GM21390 (cell line): ENCODE data around the gene MYO3B.

ENCODE experiments used
- ATAC-seq: cut with Tn5 transposase; IDR thresholded peaks from one replicate; pipeline ENCODE4 v1.9.1; 2021; ENCODE audit not compliant: unreplicated experiment

The MYO3B gene

DNA sequence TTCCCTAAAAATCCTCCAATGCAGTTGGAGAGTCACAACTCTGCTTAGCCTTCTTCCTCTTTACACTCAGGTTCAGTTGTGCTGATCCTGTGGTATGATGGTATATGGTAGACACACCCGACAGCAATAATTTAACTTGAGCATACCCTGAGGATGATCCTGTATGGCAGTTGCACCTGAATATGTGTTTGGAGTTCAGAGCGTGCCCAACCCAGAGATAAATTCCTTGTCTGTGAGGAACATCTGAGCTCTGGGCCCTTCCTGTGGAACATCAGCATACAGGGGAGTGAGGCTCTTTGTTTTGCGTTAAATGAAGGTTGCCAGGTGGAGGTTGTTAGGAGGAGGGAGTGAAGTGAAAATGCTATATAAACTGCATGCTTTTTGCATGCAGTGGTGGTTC, 187.7 kb downstream of the MYO3B start:
- ATAC-seq: no peak

DNA sequence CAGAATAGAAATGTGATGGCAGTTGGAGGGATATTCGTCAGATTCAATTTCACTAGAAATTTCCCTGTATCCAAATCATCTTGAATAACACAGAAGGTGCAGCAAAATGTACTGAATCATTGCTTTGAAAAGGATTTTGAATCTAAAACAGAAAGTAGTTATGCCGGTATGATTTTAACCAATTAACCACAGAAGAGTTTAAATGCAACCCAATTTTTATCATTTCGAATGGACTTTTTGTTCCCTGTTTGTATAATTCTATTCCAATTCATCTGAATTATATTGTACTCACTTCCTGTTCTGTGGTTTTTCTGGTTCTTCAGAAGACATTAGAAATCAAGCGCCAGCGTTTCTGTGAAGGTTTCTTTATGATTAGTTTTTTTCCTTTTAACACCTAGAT, 190.4 kb downstream of the MYO3B start:
- no peak for ATAC-seq

DNA sequence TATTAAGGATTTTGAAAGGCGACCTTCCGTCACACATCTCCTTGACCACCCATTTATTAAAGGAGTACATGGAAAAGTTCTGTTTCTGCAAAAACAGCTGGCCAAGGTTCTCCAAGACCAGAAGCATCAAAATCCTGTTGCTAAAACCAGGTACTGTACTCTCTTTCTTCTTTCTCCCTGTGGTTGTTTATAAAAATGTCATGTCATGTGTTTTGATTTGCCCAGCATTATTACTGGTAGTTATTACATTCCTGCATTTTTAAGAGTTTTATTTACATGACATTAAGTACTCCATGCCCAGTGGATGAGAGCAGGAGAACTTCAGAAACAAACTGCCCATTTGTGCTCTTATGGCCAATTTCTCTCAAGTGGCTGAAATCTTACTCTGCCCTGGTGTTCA, 191.3 kb downstream of the MYO3B start:
- no peak for ATAC-seq

DNA sequence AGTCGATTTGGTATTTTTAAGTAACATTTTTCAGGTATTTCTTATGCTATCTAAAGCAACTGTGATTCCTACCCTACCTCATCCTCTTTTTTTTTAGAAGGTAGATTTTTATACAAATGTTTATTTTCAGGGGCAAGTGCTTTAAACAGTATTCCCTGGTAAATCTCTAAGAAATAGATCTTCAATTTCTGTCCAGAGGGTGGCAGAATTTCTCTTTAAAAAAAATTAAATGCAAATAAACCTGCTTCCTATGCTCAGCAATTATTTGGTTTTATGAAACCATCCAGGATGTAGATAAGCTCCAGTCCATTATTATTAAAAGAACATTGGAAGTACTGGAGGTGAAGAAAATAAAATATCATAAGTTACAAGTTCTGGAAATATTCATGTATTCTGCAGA, 191.9 kb downstream of the MYO3B start:
- no peak for ATAC-seq

- no peak for ATAC-seq
Observed at GRCh38 chr2:170371231-170371998, 193.5 kb downstream of the MYO3B start.

DNA sequence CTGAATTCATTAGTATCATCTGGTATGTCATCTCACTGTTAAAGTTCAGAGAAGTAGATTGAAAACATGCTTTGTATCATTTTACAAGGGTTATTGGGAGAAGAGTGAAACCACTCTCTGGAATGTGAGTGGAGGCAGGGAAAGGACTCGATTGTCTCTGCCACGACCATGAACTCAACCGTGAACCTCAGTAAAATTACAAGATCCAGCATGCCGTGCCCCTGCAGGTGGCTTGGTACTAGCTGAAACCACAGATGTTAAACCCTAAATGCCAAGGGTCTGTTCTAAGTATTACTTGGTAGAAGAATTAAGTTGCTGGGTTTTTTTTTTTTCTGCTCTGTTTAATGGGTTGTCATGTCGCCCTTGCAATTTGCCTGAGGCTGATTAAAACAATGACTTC, 197.2 kb downstream of the MYO3B start:
- ATAC-seq: no peak

- no peak for ATAC-seq
Observed at GRCh38 chr2:170377500-170378207, 199.7 kb downstream of the MYO3B start.

GRCh38 chr2:170380267-170380666, 202.3 kb downstream of the MYO3B start:
- no peak for ATAC-seq

GRCh38 chr2:170381678-170382077, 203.7 kb downstream of the MYO3B start:
- no peak for ATAC-seq

DNA sequence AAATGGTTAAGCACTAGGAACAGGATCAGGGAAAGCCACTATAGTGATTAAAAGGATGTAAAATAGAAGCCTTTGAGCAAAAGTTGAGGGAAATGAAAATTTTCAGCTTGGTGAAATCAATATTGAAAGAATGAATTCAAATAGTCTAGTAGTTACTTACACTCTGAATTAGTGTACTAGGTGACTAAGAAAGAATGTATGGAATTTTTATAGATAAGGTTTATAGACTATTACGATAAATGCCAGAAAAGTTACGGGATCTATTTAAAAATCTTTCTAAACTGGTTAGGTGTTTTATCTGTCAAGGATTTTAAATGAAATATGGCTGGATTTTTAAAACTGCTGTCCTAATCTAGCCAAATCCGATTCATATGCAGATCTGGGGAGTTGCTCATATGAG, 208.6 kb downstream of the MYO3B start:
- ATAC-seq: no peak

DNA sequence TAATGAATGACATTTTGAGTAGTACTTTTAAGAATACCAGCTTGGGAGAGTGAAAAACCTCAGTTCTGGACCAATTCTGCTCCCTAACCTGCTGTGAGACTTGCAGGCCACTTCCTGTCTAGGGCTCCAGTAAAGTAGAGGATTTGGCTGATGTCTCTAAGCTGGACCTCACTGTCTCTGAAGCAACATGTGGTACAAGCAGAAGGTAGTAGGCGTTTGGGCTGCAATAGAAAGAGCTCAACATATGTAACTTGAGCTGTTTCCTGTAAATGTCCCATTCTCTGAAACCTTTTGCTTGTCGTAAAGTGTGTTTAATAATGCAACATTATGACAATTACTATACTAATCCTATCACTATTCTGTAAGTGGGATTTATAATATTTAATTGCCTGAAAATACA, 213.1 kb downstream of the MYO3B start:
- no peak for ATAC-seq

- ATAC-seq: no peak
Observed at GRCh38 chr2:170391697-170392096, 213.8 kb downstream of the MYO3B start.

- ATAC-seq: no peak
Observed at GRCh38 chr2:170393861-170394498, 216.0 kb downstream of the MYO3B start.

DNA sequence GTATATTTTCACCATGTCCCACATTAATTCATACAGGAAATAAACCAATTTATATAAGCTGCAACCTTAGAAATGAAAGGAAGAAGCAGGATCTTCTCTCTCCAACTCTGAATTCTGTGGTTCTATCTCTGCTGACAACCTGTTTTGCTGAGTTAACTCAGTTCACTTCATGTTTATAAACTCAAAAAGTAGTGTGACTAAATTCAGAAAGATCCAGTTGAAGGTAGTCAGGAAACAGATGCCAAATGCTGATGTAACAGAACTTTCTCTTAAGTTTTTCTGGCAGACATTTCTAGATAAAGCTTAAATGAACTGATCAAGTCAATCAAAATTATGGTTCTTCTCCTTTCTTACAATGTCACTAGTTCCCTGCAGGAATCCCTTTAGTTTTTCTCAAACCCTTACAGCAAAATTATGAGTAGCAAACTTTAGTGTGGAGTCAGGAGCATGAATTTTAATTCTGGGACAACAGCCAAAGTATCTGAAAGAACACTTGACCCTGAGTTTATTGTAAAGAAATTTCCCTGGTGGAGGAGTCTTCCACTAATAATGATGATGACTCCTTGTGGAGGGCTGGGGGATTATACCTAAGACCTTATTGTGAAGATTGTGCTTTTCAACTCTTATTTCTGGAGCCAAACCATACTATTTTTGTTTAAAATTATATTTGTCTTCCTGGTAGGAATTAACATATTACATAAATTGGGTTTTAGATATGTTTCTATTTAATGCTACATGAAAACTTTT, 216.9 kb downstream of the MYO3B start:
- no peak for ATAC-seq

DNA sequence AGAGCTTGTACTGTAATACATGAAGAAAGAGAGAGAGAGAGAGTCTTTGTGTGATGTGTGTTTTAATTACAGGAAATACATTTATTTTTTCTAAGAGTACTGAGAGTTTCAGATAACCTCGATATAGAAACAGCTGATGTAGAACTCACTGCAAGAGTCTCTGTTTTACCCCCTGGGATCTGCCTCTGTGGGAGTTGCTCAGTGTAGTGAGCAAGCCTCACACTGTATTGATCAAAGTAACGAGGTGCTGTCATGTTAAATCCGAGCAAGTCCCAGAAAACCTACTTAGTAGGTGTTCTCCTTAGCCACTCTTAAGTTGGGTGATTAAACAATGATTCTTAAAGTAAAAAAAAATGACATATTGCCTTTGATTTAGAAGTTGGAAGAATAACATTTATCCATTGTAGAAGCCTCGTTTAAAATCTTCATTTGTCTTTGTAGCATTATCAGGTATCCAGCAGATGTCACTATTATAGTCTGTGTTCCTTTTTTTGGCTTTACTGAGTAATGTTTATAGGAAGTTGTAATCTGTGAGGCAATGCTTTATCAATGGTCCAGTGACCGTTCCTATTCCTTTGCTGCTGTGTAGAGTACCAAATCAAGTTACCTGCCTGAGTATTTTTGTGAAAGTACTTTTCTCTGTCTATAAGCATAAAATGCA, 219.0 kb downstream of the MYO3B start:
- no peak for ATAC-seq

- no peak for ATAC-seq
Observed at GRCh38 chr2:170401187-170401586, 223.2 kb downstream of the MYO3B start.

GRCh38 chr2:170404846-170405245, 226.9 kb downstream of the MYO3B start:
- ATAC-seq: peak; percentile 57

GRCh38 chr2:170405326-170405725, 227.4 kb downstream of the MYO3B start:
- no peak for ATAC-seq

DNA sequence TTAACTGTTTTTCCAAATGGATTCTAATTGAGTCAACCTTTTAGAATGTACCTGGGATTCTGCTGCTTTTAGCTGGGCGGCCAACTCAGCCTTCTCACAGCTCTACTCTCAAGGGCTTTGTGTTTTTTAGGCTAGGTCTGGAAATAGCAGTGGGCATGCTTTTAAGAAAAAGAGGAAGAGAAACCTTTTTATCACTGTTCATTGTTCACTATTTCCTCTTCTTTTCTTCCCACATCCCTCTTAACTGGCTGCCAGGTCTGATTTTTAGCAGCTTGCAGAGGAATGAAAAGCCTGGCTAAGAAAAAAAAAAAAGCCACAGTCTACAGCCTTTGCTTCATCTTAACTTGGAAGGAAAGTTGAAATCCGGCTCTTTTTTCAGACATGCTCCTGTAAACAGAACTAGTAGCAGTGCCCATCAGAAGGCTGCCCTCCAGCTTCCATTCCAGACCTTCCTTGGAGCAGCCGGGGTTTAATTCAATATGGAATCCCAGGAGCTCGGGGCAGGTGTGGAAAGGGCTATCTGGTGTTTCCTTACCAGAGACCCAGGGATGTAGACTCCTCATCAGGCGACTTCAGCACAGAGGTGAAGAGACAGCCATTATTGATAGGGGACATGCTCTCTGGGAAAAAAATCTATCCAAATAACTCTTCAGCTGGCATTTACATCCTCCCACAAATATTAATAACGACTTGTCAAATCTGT, 230.7 kb downstream of the MYO3B start:
- ATAC-seq: peak; percentile 68

- no peak for ATAC-seq
Observed at GRCh38 chr2:170409164-170409535, 231.2 kb downstream of the MYO3B start.
